ENCODE measurements around the gene AIF1L.

GRCh38 chr9:131046581-131047202 lies 49.6 kb upstream of the AIF1L start:
- TF ChIP-seq CTCF (IDR thresholded peaks at IDR 0.05) (peak; percentile 88 to 94 (median 89)), POLR2A (IDR thresholded peaks at IDR 0.05) (no peak)
